Fibroblast of villous mesenchyme (primary cell): ENCODE measurements around the gene NACC2. TPM values are rescaled to one million over a fixed set of nuclear protein-coding genes. Genes with fewer than 3 reads are reported as not detected.

Experiments used
- DNase-seq: peaks from one replicate; pipeline ENCODE4 v3.0.0-alpha.2; 2010; ENCODE audit warnings: low read depth
- H3K4me3 ChIP-seq: 2 replicates; pipeline ENCODE4 v1.5.1; 2011; ENCODE audit warnings: low read depth, mild to moderate bottlenecking, low read length
- total RNA-seq: library from RNA; depleted of rRNA; stranded (reverse); fragments of >200 nt; gene quantifications from 2 replicates; pipeline ENCODE4 v1.2.3, GENCODE V29; 2012
- TF ChIP-seq, protein P1 (sequence below): IDR thresholded peaks from 2 replicates; pipeline ENCODE4 v1.5.1; 2012; ENCODE audit warnings: low read depth, mild to moderate bottlenecking, low read length; ENCODE audit not compliant: insufficient read depth

NACC2 gene
- total RNA-seq, 1 donor, result 34.1 TPM

DNA sequence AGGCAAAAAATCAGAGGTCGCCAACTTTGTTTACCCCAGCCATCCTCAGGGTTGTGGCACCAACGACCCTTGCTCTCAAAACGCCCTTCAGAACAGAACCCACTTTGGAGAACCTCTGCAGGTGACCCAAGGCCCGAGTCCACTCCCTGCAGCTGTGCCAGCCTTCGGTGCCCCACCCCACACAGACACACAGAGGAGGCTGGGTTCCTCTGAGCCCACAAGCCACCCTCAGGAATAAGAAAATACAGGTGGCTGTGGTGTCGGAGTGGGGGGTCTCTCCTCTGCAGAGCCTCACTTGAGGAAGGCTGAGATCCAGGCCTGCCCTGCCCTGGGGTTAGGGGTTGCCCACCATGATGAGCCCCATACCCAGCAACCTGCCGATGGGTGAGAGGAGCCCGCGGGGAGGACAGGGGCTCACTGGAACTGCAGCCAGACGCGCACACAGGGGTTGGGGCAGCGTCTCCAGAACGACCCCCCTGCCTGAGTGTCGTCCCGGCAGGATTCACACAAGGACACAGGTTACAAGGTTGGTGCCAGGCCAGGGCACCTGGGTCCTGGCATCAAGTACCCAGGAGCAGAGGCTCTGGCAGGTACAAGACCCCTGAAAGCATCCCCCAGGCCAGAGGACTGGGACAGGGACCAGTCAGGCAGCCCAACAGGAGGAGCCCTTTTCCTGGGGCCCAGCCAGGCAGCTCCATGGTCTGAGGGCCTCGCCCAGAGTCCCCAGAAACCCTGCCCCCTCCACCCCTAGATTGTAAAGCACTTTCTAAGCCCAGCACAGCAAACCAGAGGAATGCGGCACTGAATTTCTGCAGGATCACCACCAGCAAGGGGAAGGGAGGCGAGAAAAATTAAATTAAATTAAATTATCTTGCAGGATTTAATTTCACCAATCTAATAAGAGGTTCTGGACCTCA lies 40.0 kb downstream of the NACC2 start:
- TF ChIP-seq, protein P1, sequence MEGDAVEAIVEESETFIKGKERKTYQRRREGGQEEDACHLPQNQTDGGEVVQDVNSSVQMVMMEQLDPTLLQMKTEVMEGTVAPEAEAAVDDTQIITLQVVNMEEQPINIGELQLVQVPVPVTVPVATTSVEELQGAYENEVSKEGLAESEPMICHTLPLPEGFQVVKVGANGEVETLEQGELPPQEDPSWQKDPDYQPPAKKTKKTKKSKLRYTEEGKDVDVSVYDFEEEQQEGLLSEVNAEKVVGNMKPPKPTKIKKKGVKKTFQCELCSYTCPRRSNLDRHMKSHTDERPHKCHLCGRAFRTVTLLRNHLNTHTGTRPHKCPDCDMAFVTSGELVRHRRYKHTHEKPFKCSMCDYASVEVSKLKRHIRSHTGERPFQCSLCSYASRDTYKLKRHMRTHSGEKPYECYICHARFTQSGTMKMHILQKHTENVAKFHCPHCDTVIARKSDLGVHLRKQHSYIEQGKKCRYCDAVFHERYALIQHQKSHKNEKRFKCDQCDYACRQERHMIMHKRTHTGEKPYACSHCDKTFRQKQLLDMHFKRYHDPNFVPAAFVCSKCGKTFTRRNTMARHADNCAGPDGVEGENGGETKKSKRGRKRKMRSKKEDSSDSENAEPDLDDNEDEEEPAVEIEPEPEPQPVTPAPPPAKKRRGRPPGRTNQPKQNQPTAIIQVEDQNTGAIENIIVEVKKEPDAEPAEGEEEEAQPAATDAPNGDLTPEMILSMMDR, result no peak
- DNase-seq, result no peak
- no peak overlapping the region for H3K4me3 ChIP-seq

DNA sequence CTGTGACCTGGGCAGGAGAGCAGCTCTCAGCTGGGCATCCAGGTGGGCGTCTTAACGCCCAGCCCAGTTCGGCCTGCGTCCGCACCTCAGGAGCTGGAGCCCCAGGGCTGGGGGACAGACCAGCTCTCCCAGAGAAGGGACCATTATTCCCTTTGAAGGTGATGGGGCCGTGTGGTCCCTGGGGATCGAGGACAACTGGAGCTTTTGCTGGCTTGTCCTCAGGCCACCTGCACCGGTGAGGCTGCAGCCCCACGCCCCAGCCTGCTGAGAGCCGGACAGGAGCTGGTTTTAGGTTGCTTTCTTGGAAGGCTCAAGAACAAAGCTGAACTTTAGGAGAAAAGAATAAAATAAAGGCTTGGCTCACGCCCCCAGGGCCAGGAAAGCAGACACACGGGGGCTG lies 40.9 kb downstream of the NACC2 start:
- TF ChIP-seq, protein P1, result no peak
- H3K4me3 ChIP-seq, result no peak overlapping the region
- no peak for DNase-seq

DNA sequence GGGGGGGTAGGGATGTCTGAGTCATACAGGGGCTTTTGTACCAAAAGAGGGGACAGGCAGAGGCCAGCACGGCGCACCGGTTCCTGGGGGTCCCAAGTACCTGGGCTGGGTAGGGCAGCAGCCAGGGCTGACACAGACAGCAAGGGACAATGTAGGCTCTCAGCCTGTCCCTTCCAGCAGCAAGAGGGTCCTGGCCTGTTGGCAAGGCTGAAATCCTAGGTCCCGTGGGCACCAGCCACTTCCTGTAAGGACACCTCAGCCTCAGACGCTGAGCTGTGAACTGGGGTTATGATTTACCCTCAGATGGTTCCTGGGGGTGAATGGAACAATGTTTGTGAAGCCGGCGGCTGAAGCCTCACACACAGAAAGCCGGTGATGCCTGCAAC lies 41.3 kb downstream of the NACC2 start:
- H3K4me3 ChIP-seq, result no peak overlapping the region
- TF ChIP-seq, protein P1, result no peak
- no peak for DNase-seq

DNA sequence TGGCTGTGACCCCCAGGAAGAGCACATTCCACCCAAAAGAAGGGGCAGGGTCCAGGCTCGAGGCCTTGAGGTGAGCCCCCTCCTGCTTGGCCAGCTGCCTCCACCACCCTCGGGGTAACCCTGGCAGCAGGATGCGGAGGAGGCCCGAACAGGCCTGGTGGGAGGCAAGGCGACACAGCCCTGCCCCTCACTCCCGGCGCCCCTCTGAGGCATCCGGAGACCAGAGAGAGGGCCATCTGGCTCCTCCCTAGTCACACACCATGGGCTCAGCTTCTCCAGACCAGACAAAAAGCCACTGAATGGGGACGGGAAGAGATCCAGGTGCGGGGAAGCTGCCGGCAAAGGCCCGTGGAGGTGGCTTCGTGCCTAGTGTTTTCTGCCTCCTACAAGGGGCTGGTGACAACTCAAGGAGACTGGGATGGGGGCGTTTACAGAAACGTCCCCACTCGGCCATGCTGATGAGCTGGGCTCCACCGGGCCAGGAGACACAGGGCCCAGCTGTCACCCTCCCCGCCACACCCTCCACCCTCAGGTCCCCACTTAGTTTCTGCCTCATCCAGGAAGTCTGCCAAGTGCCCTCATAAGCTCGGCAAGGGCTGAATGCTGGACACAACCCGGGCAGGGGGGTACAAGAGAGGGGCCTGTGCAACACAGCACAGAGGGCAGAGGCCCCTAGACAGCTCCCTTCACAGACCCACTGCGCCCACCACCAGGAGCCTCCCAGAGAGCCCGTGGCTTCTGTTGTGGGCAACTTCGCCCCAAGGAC lies 41.9 kb downstream of the NACC2 start:
- H3K4me3 ChIP-seq, result peak overlapping the region; percentile 62
- TF ChIP-seq, protein P1, result no peak
- DNase-seq, result no peak

DNA sequence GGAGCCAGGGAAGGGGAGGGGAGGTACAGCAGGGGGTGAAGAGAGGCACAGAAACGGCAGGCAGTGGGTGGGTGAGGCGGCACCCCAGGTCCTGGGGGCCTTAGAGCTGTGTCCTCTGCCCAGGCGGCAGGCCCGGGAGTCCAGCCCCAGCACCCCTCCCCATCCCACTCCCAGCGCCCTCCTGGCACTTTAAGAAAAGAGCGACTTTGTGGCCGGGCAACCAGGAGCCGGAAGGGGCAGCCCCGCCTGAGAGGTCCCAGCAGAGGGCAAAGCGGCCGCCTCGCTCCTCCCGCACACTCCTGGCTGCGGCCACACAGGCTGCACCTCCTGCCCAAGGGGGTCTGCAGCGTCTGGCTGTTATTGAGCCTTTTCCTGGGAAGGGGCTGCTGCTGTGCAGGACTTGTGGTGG lies 42.6 kb downstream of the NACC2 start:
- no peak for DNase-seq
- H3K4me3 ChIP-seq, result peak overlapping the region; percentile 62
- TF ChIP-seq, protein P1, result peak; percentile 2

- H3K4me3 ChIP-seq, result peak overlapping the region; percentile 62
- TF ChIP-seq, protein P1, result no peak
- DNase-seq, result peak; percentile 97
Observed at GRCh38 chr9:136051837-136052471, 43.1 kb downstream of the NACC2 start.
